NOMO-1 treated with DMSO at 0.1 percent for 48 hours (cell line): Measurements from ENCODE around the gene KAZN.
A peak's percentile ranks its signal among the peaks of the same experiment; 100 is the strongest.

Experiments
- DNase-seq: peaks from one replicate; lab custom pipeline; 2025; ENCODE audit not compliant: unreplicated experiment; lab: John Stamatoyannopoulos, UW

The KAZN gene

DNA sequence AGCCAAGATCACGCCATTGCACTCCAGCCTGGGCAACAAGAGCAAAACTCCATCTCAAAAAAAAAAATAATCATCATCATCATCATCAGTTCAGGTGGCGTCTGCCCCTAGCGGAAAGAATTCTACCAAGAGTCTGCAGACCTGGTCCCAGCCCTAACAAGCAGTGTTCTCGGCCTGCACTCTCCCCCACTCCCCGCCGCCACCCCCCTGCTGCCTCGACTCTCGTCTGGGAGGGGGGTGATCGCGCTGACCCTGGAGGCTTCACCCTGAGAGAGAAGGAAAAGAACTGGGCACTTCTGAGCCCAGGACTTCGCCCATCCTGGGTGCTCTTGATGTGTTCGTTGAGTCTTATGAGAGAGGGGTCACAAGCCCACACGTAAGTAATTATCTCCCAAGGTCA is 394.9 kb downstream of the KAZN start:
- DNase-seq: no peak

DNA sequence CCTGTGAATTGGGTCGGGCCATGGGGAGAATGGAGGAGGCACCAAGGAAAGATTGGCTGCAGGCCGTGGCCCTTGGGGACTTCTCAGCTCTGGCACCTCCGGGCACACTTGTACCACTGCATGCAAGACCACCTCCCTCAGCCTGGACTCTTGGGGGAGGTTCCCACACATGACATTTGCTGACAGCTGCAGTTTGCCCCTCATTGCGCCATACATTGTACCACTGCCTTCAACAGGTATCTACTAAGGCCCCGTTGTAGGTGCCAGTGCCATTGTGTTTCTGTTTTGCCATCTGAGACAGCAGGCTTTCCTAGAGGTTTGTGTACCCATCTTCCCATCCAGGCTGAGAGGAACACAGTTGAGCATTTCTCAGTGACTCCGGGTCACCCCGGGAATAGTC is 395.7 kb downstream of the KAZN start:
- no peak for DNase-seq

DNA sequence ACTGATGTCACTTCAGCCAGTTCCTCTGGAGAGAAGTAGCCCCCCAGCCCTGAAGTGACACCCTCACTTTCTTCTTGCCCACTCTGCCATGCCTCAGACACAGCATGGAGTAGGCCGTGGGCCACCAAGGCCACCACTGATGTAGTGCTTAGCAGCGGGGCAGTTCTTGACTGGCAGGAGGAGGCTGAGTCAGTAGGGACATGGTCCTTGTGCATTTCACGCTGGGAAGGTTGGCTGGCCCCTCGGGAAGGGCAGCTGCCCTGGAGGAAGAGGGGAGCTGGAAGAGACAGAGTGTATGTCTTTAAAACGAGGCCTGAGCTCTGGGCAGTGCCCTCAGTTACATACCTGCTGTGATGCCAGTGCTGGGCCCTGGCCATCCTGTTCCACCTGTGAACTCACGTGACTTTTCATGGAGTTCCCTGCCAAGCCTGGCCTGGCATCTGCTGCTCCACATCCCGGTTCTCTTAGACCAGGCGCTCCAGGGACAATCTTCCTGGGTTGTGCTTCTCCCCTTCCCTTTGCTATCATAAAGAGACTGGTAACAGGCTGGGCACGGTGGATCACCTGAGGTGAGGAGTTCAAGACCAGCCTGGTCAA is 396.5 kb downstream of the KAZN start:
- DNase-seq: no peak

DNA sequence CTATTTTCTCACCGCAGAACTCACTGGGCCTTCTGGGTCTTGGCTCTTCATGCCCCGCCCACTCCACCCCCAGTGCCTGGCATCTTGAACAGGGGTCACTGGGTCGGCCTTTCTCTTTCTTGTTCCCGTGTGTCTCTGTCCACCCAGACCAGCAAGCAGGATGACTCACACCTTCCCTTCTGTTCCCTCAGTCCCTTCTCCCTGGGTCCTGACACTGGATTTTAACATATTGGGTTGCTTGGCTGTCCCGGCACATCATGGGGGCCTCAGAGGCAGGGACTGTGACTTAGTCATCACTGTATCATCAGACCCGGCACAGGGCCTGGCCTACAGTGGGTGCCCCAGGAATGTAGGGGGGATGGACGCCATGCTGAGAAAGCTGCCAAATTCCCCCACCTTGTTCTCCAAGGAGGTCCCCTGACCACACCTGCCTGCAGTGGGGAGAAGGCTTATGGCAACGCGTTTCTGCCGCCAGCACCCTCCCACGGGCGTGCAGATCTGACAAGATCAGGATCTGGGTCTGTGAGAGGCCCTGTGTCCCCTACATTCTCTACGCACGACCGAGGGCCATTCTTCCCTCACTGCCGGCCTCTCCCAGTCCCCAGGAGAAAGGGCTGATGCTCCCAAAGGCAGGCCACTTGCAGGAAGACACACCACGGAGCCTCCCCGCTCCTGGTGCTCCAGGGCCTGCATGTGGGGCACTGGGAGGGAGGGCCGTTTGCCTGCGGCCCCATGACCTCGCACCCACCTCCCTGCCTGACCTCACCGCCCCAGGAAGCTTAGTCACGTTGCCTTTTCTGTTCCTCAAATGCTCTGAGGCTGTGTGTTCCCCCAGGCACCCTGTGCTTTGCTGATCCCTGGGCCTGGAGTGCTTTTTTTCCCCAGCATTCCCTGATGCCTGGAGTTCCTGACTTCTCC is 397.9 kb downstream of the KAZN start:
- DNase-seq: no peak

- no peak for DNase-seq
These were observed 399.3 kb downstream of the KAZN start for GRCh38 chr1:14997646-14998276.

- DNase-seq: no peak
These were observed 401.0 kb downstream of the KAZN start for GRCh38 chr1:14999441-14999840.

DNA sequence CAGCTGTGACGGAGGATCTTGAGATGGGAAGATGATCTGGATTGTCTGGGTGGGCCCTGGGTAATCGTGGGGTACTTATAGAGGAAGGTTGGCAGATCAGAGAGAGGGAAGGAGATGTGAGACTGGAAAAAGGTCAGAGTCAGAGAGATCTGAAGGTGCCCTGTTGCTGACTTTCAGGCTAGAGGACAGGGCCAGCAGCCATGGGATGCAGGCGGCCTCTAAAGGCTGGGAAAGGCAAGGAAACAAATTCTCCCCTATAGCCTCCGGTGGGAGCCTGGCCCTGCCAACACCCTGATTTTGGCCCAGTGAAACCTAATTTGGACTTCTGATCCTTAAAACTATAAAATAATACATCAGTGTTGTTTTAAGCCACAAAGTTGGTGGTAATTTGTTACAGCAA is 401.5 kb downstream of the KAZN start:
- no peak for DNase-seq

DNA sequence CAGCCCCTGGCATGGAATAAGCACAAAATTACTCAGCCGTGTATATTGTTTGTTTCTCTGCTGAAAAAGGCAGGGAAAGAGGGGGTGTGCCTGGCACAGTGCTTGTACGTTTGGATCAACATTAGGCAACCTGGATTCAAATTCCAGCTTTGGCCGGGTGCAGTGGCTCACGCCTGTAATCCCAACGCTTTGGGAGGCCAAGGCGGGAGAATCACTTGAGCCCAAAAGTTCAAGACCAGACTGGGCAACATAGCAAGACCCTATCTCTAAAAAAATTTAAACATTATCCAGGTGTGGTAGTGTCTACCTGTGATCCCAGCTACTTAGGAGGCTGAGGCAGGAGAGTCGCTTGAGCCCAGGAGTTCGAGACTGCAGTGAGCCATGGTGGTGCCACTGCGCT is 402.2 kb downstream of the KAZN start:
- no peak for DNase-seq

DNA sequence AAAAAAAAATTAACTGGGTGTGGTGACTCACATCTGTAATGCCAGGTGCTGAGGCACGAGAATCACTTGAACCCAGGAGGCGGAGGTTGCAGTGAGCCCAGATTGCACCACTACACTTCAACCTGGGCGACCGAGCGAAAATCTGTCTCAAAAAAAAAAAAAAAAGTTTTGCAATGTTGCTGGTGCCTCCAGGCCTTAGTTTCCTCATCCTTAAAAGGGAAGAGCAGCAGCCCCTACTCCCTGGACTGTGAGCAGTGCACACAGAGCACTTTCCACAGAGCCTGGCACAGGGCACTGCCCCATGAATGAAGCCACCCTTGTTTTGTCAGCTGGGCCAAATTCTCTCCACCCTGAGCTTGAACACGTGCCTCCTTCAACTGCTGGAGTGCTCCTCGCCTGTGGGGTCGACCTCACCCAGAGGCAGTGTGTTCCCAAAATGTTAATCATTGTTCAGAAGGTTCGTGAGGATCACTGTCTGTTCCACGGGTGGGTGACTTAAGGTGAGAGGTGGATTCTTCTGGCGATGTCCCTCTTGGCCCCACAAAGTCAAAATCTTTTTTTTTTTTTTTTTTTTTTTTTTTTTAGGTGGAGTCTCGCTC is 402.9 kb downstream of the KAZN start:
- no peak for DNase-seq

- DNase-seq: no peak
These were observed 403.8 kb downstream of the KAZN start for GRCh38 chr1:15002325-15002724.

DNA sequence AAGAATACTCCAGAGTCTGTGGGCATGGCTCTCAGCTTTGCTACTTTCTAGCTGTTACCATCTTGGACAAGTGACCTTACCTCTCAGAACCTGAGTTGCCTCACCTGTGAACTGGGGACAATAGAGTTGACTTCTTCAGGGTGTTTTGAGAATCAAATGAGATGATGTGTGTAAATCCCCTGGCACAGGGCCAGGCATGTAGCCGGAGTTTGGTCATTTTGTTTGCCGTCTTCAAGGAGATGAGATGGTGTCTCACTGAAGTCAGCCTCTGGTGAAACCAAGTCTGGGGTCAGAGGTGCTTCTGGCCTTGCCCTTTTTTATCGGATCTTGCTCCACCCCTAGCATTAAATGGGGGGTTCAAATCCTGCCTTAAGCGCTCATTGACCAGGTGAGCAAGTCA is 405.9 kb downstream of the KAZN start:
- DNase-seq: no peak

DNA sequence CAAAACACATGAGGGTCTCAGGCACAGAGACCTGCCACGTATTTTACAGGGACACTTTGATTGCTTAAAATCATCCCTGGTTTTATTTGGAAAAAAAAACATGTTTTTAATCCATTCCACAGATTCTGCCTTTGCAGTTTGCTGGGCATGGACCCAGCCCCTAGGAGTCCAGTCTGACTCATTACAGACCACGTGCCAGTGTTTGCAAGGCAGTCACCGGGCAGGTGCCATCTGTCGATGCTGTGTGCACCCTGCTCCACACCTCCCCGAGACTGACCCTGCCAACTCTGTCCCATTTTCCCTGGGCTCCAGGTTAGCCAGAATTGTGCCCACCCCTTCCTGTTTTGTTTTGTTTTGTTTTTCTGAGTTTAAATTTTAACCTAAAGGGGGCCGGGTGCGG is 406.6 kb downstream of the KAZN start:
- no peak for DNase-seq

GRCh38 chr1:15007368-15007767 is 408.9 kb downstream of the KAZN start:
- DNase-seq: no peak

DNA sequence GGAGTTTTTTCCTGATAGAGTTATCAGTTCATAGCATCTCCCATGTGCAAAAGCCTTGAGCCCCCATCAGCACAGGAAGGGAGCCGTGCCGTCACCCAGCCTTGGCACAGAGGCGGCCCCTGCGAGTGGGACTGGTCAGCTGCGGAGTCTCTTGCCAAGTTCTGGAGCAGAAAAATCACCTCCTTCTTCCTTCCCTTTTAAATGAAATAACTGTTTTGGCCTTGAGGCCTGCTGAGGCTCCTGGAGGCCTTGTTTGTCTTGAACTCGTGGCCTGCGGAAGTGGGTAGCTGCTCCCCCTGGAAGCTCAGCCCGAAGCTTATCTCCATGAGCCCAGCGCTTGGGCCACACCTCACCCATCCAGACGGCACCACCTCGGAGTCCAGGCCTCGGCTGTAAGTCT is 409.4 kb downstream of the KAZN start:
- no peak for DNase-seq

GRCh38 chr1:15008783-15009729 is 410.6 kb downstream of the KAZN start:
- no peak for DNase-seq

- no peak for DNase-seq
These were observed 412.7 kb downstream of the KAZN start for GRCh38 chr1:15011160-15011559.

- no peak for DNase-seq
These were observed 413.2 kb downstream of the KAZN start for GRCh38 chr1:15011661-15012060.

DNA sequence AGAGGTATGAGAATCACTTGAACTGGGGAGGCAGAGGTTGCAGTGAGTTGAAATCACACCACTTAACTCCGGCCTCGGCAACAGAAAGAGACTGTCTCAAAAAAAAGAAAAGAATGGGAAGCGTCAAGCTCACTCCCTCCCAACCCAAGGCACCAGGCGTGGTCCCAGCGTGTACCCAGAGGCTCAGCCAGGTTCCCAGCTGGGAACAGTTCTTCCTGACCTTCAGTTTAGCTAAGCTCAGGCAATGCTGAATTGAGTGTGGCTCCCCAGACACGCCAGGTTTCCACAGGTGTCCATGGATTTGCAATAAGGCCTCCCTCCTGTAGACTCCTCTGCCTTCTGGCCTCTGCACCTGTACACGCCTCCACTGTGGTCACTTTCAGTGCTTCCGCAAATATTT is 414.3 kb downstream of the KAZN start:
- DNase-seq: no peak

GRCh38 chr1:15013767-15014166 is 415.3 kb downstream of the KAZN start:
- DNase-seq: no peak

DNA sequence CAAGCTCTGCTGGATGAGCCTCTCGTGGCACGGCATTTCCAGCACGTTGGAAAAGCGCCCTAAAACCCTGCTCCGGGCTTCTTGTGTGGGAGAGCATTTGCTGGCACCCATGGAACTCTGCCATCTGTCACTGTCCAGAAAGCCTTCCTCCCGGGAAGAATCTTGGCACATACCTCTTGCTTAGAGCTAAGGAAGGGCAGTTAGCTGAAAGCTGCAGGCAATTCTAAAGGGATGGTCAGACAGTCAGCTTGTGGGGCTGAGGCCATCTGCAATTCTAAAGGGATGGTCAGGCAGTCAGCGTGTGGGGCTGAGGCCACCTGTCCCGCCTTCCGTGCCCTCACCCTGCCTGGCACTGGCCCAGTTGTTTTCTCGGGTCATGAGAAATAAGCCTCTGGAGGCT is 416.0 kb downstream of the KAZN start:
- DNase-seq: no peak

- peak; percentile 7 for DNase-seq
These were observed 417.5 kb downstream of the KAZN start for GRCh38 chr1:15016001-15016400.
